GM15510 (cell line): ENCODE results near the gene IQCN.

ENCODE experiments used
- POLR2A ChIP-seq: IDR thresholded peaks from 3 replicates; pipeline ENCODE4 v1.6.1; 2011; ENCODE audit warnings: borderline replicate concordance; ENCODE audit not compliant: insufficient read length; ENCODE audit errors: extremely low read depth

Gene IQCN

DNA sequence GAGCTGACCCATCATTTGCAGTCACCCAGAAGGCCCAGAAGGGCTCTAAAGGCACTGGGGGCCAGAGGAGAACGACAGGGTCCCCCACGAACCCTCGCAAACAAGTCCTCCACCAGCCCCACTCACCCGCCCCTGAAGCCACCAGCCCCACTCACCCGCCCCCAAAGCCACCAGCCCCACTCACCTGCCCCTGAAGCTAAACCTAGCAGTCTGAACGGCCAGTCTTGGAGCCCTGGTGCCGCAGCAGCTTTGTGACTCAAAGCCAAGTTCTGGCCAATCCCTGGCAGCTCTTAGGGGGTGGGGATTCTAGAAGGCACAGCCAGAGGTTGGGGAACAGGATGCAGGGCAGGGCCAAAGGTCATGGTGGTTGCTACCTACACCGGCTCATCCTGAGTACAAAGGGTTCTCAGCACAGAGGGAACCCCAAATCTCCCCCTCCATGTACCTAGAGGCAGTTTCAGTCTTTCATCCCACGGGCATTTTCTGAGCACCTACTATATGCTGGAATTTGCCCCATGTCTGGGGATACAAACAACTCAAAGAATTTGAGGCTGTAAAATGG, at the start of gene IQCN:
TSS of gene IQCN (minus strand) at position 234 of the 562 bp plus-strand sequence. CDS start 4,974 bp downstream, outside the sequence.
- no peak for TF ChIP-seq POLR2A

DNA sequence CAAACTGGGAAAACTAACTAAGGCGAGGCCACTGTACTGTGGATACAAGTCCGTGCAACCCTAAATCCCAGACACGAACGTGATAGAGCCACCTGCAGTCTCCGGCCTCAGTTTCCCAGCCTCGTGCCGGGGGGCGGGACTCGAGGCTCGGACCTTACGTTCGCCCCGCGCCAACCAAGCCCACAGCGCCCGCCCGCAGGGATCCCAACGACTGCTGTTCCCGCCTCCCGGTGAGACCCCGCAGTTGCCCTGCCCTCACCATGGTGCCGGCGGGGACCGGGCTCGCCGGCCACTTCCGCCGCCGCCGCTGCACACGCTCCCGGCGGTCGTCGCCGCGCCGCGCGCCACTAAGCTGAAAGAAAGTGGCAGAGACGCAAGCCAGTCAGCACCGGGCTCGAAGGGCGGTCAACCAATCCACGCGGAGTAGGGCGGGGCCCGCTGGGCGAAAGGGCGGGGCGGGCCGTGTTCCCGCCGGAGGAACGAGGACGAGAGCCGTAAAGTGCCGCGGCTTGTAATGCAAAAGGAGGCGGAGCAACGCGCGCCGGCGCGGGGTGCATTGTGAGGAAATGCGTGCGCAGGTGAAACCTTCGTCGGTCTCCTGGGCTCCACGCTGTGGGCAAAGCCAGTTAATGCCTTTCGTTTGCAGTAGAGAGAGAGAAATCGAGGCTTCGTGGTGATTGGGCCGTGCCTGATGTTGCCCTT, 48.7 kb upstream of the IQCN start, which contains the start of gene LSM4:
TSS of gene LSM4 (minus strand) at position 318 of the 702 bp plus-strand sequence. CDS start at position 262, 56 bp downstream.
- peak; percentile 90 for TF ChIP-seq POLR2A

GRCh38 chr19:18322318-18322758, 48.1 kb upstream of the IQCN start:
- no peak for TF ChIP-seq POLR2A

GRCh38 chr19:18321734-18322102, 47.5 kb upstream of the IQCN start:
- no peak for TF ChIP-seq POLR2A

DNA sequence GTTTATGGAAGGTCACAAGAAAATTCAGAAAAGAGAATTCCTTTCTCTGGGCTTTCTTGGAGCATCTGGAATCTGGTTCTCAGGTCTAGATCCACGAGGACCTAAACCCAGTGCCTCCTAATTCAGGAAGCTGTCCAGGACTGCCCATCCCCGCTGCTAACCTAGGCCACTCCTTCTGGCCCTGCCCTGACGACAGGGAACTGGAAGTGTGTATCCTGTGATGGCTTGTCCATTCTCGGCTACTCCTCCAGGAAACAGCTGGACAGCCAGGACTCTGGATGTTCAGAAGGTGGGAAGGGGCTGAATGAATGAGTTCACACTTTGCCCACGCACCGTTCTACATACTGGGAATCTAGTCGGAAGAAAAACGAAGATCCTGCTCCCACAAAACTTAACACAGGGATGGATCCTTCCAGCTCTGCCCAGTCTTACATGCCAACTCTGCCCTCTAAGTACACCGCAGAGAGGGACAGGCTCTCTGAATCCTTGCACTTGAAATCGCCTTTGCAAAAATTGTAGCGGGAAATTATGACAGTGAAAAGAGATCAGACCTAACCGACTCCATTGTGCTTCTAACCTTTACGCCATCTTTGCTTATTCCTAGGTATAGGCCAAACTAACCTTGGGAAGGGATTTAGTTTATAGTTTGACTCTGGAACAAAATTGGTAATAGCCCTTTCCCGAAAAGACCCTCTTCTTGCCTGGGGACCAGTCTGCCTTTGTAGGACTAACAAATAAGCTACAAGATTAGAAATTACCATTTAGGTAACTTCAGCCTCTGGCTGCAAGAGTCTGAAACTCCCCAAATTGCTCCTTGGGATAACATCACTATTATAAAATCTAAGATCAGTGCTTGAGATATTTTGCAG, 46.8 kb upstream of the IQCN start:
- TF ChIP-seq POLR2A: no peak

DNA sequence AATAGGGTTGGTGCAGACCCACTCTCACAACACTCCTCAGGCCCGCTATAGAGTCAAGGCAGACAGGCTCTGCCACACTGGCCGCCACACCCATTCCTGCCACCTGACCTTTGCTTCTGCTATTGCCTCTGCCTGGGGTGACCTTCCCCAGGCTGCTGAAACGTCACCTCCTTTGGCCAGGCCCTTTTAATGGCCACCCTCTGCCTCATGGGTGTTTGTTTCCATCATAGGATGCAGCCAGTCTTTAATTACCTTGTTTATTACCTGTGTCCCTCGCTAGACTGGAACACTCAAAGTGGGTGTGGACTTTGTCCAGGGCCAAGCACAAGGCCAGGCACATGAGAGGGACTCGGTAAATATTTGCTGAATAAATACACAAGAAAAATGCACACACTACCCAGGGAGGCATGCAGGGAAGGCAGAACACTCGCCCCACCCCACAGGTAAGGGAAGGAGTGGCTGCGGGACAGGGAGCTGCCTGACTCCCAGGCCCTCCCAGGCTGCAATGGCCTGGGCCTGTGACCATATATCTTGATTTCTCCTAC, 45.4 kb upstream of the IQCN start:
- no peak for TF ChIP-seq POLR2A

DNA sequence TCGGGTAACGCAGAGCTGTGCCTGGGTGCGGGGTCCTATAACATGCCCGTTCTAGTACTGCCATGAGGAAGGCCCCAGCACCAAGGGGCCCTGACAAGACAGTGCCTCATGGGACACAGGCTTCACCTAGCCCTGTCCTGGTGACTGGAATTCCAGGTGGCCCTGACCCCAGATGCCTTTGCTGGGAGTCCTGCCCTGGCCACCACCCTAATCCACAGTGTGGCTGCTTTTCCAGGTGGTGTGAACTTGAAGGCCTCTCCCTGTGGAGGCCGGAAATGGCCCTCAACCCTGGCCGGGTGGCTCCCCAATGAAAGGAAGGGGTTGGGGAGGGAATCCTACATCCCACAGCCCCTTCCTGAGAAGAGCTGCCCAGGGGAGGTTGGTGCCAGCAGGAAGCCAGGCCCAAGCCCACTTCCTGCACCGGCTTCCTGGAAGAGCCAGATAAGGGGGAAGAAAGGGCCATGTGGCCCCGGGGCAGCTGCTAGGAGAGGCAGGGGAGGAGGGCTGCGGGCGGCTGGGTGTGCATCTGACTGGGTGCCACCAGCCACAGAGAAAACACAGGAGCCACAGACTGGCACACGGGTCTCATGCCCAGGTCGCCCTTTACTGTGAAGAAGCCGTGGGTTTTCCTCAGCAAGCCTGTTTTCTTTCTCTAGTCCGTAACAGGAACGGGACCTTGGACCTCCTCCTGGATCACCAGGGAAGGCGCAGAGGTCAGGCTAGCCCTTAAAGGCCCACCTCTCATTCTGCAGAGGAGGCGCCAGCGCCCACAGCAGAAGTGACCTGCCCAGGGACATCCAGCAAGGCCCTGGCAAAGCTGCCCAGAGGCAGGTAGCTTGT, 43.9 kb upstream of the IQCN start:
- TF ChIP-seq POLR2A: no peak

DNA sequence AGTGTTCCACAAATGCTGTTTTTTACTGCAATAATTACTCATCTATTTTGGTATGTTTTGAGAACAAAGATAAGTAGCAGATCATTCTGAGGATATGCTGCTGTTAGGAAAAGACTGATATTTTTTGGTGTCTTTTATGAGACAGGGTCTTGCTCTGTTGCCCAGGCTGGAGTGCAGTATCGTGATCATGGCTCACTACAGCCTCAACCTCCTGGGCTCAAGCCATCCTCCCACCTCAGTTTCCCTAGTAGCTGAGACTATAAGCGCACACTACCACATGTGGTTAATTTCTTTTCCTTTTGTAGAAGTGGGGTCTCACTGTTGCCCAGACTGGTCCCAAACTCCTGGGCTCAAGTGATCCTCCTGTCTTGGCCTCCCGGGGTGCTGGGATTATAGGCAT, 39.1 kb upstream of the IQCN start:
- no peak for TF ChIP-seq POLR2A

GRCh38 chr19:18312092-18312534, 37.9 kb upstream of the IQCN start:
- no peak for TF ChIP-seq POLR2A

- TF ChIP-seq POLR2A: no peak
Measured at GRCh38 chr19:18311502-18312091, 37.3 kb upstream of the IQCN start.

GRCh38 chr19:18310966-18311365, 36.7 kb upstream of the IQCN start:
- no peak for TF ChIP-seq POLR2A

DNA sequence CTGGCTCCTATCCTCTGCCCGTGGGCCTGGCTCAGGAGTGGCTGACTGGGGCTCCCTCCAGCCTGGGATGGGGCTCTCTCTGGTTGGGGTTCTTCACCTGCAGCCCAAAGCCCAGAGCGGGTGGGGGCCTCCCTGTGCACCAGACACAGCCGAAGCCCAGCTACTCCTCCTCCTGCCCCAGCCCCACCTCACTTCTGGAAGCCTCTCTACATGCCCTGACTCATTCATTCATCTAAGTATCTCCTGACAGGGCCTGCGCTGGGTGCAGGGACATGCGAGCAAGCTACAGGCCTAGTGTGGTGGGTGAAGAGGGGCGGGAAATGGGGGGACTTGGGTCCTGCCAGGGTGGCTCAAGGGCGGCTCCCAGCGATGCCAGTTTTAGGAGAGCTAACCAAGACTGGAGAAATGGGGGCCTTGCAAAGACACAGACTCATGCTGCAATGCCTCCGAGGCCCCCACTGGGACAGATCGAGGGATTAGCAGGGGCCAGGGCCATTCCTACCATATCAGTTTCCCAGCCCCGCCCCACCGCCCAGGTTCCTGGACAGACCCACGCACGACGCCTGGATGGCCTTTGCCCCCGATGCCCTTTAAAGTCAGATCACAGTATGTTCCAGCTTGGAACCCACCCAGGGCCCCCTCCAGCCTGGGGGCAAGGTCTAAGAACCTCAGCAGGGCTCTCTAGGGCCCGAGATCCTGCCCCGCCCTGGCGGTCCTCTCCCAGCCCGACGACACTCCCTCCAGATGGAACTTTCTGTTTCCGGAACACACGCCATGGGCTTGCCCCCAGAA, 36.1 kb upstream of the IQCN start:
- no peak for TF ChIP-seq POLR2A

DNA sequence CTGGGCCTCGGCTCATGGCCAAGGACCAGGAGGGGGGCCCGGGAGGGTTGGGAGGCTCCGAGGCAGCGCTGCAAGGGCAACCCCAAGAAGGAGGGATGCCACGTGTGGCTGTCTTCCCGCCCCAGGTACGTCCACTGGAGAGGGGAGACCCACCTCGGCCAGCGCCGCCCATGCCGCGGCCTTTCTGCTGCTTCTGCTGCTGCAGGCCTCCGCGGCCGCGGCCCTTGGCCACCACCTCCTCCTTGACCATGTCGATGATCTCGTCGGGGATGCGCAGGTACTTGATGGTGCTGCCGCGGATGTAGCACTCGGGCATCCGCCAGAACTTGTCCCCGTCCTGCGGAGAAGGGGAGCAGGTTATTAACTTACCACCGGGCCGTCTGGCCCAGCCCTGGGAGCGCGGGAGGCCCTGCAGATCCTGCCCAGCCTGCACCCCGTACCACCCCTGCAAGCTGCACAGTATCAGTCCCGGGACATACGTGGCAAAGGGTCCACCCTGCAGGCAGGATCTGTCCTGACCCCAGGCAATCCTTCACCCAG, 35.3 kb upstream of the IQCN start:
- TF ChIP-seq POLR2A: peak; percentile 6
